OCI-LY3 (cell line): Measurements from ENCODE around the gene AGPAT4.
"Not testable (repeated sequence)": the region's sequence is repeated elsewhere in the genome, so short reads cannot be mapped to it uniquely, and the experiment has no call there.

Source experiments
- H2AFZ ChIP-seq: fragments of 200-600, 300-600 bp; shearing (Covaris generic); 2 replicates; pipeline ENCODE4 v1.6.0; 2014; ENCODE audit warnings: antibody characterized with exemption, low read depth, low read length
- H3K27ac ChIP-seq: fragments of 200-600, 300-600 bp; sonication (generic); 2 replicates; pipeline ENCODE4 v1.5.1; 2014; ENCODE audit warnings: mild to moderate bottlenecking, low read length, moderate library complexity, mixed read lengths
- H3K27me3 ChIP-seq: fragments of 200-600, 300-600 bp; sonication (generic); 2 replicates; pipeline ENCODE4 v1.6.1; 2014; ENCODE audit warnings: low read depth, low read length, mixed read lengths
- H3K36me3 ChIP-seq: fragments of 200-600, 300-600 bp; sonication (generic); replicated peaks from 2 replicates; pipeline ENCODE3; 2014; ENCODE audit warnings: low read depth, low read length, mixed read lengths
- H3K4me1 ChIP-seq: fragments of 300-600, 200-600 bp; sonication (generic); 2 replicates; pipeline ENCODE4 v1.6.1; 2014; ENCODE audit warnings: low read length, mixed read lengths
- H3K4me2 ChIP-seq: fragments of 200-600, 300-600 bp; sonication (generic); 2 replicates; pipeline ENCODE4 v1.6.1; 2014; ENCODE audit warnings: low read length, mixed read lengths
- H3K4me3 ChIP-seq: fragments of 300-600, 200-600 bp; sonication (generic); 2 replicates; pipeline ENCODE4 v1.5.1; 2014; ENCODE audit warnings: antibody characterized with exemption, mild to moderate bottlenecking, low read length, moderate library complexity
- H3K79me2 ChIP-seq: fragments of 300-600, 200-600 bp; shearing (Covaris generic); 2 replicates; pipeline ENCODE4 v1.6.1; 2014; ENCODE audit warnings: mild to moderate bottlenecking, low read length, mixed read lengths
- H3K9ac ChIP-seq: fragments of 300-600, 200-600 bp; shearing (Covaris generic); 2 replicates; pipeline ENCODE4 v1.6.0; 2014; ENCODE audit warnings: mild to moderate bottlenecking, low read length, moderate library complexity
- H3K9me3 ChIP-seq: fragments of 200-600, 300-600 bp; shearing (Covaris generic); 2 replicates; pipeline ENCODE4 v1.6.1; 2014; ENCODE audit warnings: low read length, mixed read lengths; ENCODE audit not compliant: insufficient read depth
- H4K20me1 ChIP-seq: fragments of 200-600, 300-600 bp; sonication (generic); 2 replicates; pipeline ENCODE4 v1.6.1; 2016; ENCODE audit warnings: low read length, mixed read lengths; ENCODE audit not compliant: insufficient read depth
- EZH2phosphoT487 ChIP-seq: fragments of 200-600 bp; shearing (Covaris generic); IDR thresholded peaks from 2 replicates; pipeline ENCODE4 v1.6.1; 2018; ENCODE audit warnings: antibody characterized with exemption, mixed run types, low read depth
- TF ChIP-seq, protein P1 (sequence below): fragments of 200-600, 300-600 bp; sonication (generic); IDR thresholded peaks from 2 replicates; pipeline ENCODE4 v1.5.1; 2014; ENCODE audit warnings: antibody characterized with exemption, low read length, low read depth

AGPAT4 gene

DNA sequence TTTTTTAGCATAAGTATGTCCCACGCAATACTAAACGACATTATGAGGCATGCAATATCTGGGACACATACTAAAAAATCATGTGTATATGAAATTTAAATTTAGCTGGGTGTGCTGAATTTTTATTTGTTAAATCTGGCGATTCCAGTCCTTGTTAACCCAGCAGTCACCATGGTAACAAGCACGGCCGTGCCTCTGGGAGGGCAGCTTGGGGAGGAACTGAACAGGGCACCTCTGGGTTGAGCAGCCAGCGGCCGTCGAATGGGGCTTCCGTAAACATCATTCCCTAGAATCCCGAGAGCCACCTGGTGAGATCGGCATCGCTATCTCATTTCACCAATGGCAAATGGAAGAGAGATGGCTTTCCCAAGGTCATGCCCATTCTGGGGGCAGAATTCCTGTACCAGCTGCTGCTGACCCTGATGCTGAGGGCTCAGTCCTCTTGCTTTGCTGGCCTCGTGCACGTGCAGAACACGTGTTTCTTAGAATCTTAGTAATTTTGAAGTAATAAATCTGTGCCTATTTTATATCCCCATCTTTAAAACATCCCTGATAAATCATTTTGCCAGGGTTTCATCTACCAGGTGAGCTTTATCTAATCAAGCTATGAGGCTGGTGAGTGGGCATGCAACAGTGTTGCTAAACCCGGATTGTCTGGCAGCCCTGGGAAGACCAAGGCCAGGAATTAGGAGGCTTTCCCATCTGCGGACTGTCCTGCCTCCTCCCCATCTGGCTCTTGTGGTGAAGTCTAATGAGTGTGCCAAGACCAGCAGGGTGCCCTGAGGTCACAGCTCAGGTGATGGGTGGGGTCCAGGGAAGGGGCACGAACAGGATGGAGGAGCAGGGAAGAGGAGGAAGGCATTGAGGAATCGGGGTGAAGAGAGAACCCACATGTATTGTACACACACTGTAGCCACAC, 85.1 kb downstream of the AGPAT4 start:
- Histone ChIP-seq H2AFZ (no peak overlapping the region), H3K27ac (no peak overlapping the region), H3K9ac (no peak overlapping the region), H3K4me3 (no peak overlapping the region), H3K36me3 (no peaks in the 10 kb centered on the region), H3K4me2 (no peak overlapping the region), H3K27me3 (no peaks in the 10 kb centered on the region), H3K4me1 (no peaks in the 10 kb centered on the region), H4K20me1 (no peaks in the 10 kb centered on the region), H3K9me3 (no peaks in the 10 kb centered on the region), H3K79me2 (no peaks in the 10 kb centered on the region)
- TF ChIP-seq EZH2phosphoT487, result no peak
- TF ChIP-seq, protein P1, sequence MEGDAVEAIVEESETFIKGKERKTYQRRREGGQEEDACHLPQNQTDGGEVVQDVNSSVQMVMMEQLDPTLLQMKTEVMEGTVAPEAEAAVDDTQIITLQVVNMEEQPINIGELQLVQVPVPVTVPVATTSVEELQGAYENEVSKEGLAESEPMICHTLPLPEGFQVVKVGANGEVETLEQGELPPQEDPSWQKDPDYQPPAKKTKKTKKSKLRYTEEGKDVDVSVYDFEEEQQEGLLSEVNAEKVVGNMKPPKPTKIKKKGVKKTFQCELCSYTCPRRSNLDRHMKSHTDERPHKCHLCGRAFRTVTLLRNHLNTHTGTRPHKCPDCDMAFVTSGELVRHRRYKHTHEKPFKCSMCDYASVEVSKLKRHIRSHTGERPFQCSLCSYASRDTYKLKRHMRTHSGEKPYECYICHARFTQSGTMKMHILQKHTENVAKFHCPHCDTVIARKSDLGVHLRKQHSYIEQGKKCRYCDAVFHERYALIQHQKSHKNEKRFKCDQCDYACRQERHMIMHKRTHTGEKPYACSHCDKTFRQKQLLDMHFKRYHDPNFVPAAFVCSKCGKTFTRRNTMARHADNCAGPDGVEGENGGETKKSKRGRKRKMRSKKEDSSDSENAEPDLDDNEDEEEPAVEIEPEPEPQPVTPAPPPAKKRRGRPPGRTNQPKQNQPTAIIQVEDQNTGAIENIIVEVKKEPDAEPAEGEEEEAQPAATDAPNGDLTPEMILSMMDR, result no peak

DNA sequence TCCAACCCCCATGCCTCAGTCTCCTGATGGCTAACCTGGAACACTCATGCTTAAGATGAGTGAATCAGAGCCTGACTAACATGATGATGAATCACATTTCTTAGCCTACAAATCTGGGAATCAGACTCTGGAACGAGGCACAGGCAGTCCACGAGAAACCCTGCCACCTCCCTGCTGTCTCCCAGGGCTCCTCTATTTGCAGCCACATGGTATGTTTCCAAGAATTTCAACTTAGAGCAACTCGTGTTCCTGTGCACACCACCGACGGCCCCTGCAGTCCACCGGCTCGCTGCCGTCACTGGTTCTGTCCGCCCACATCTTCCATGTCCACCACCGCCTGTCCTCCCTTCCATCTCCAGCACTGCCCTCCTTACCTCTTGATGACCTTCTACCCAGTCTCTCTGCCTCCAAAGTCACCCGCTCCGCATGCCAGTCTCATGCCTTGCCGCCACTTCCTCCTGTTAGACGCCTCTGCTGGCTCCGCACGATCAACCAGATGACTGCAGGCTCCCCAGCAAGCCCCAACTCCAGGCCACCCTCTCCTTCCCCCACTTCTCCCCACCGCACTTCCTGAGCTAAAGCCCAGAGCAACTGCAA, 87.6 kb downstream of the AGPAT4 start:
- Histone ChIP-seq H3K27ac (no peak overlapping the region), H3K4me3 (no peak overlapping the region), H2AFZ (no peak overlapping the region)

DNA sequence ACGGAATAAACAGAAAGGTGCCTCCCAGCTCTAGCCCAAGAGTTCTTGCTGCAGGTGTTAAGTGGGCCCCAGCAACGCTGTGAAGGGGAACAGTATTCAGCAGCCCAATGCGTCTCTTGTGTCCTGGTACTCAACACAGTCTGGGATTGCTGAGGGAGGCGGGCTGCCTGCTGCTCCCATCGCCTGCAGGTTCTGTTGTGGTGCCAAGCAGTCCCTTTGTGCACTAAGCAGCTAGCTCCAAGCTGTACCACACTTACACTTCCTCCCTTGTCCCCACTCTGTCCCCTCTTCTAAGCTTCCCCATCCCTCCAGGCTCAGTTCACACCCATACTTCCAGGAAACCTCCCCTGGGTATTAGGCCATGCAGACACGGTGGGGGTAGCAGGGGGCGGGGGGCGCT, 92.7 kb downstream of the AGPAT4 start:
- TF ChIP-seq, protein P1, result no peak
- TF ChIP-seq EZH2phosphoT487, result no peak
- no peak overlapping the region for H3K4me3 ChIP-seq
- no peak overlapping the region for H3K27ac ChIP-seq
- no peaks in the 10 kb centered on the region for H4K20me1 ChIP-seq
- no peaks in the 10 kb centered on the region for H3K36me3 ChIP-seq
- H2AFZ ChIP-seq, result no peak overlapping the region
- no peak overlapping the region for H3K9ac ChIP-seq
- no peaks in the 10 kb centered on the region for H3K79me2 ChIP-seq
- no peaks in the 10 kb centered on the region for H3K27me3 ChIP-seq
- H3K4me2 ChIP-seq, result no peak overlapping the region
- H3K9me3 ChIP-seq, result no peaks in the 10 kb centered on the region
- no peaks in the 10 kb centered on the region; the same call in 1 of the 2 replicates for H3K4me1 ChIP-seq

More for the DNA sequence above, 87.6 kb downstream of the AGPAT4 start:
- H3K4me2 ChIP-seq, result no peak overlapping the region
- H3K79me2 ChIP-seq, result no peaks in the 10 kb centered on the region
- no peaks in the 10 kb centered on the region for H4K20me1 ChIP-seq
- H3K4me1 ChIP-seq, result no peaks in the 10 kb centered on the region
- H3K27me3 ChIP-seq, result no peaks in the 10 kb centered on the region
- H3K9ac ChIP-seq, result no peak overlapping the region
- TF ChIP-seq EZH2phosphoT487, result no peak
- TF ChIP-seq, protein P1, result no peak
- H3K36me3 ChIP-seq, result no peaks in the 10 kb centered on the region
- no peaks in the 10 kb centered on the region for H3K9me3 ChIP-seq

DNA sequence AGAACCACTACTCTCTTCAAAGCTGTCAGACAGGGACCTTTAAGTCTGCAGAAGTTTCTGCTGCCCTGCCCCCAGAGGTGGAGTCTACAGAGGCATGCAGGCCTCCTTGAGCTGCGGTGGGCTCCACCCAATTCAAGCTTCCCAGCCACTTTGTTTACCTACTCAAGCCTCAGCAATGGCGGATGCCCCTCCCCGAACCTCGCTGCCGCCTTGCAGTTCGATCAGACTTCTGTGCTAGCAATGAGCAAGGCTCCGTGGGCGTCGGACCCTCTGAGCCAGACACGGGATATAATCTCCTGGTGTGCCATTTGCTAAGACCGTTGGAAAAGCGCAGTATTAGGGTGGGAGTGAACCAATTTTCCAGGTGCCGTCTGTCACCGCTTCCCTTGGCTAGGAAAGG, 95.7 kb downstream of the AGPAT4 start:
- H3K27ac ChIP-seq, H3K9me3 ChIP-seq, H3K27me3 ChIP-seq, H3K4me2 ChIP-seq, H2AFZ ChIP-seq, H3K4me1 ChIP-seq, H3K4me3 ChIP-seq, H3K36me3 ChIP-seq, H3K9ac ChIP-seq, H4K20me1 ChIP-seq, H3K79me2 ChIP-seq: not testable (repeated sequence)

DNA sequence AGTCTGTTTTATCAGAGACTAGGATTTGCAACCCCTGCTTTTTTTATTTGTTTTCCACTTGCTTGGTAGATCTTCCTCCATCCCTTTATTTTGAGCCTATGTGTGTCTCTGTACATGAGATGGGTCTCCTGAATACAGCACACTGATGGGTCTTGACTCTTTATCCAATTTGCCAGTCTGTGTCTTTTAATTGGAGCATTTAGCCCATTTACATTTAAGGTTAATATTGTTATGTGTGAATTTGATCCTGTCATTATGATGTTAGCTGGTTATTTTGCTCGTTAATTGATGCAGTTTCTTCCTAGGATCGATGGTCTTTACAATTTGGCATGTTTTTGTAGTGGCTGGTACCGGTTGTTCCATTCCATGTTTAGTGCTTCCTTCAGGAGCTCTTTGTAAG, 97.4 kb downstream of the AGPAT4 start:
- not testable (repeated sequence) for H3K4me3 ChIP-seq, H3K4me2 ChIP-seq, H3K79me2 ChIP-seq, H3K9me3 ChIP-seq, H3K27ac ChIP-seq, H3K4me1 ChIP-seq, H3K27me3 ChIP-seq, H4K20me1 ChIP-seq, H2AFZ ChIP-seq, H3K36me3 ChIP-seq, H3K9ac ChIP-seq

DNA sequence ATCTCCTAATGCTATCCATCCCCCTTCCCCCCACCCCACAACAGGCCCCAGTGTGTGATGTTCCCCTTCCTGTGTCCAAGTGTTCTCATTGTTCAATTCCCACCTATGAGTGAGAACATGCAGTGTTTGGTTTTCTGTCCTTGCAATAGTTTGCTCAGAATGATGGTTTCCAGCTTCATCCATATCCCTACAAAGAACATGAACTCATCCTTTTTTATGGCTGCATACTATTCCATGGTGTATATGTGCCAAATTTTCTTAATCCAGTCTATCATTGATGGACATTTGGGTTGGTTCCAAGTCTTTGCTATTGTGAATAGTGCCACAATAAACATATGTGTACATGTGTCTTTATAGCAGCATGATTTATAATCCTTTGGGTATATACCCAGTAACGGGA, 101.1 kb downstream of the AGPAT4 start:
- H3K79me2 ChIP-seq, result not testable (repeated sequence)

More for the DNA sequence above, 101.1 kb downstream of the AGPAT4 start:
- H3K4me2 ChIP-seq, H3K27me3 ChIP-seq, H3K9me3 ChIP-seq, H3K36me3 ChIP-seq, H4K20me1 ChIP-seq, H2AFZ ChIP-seq, H3K27ac ChIP-seq, H3K9ac ChIP-seq, H3K4me3 ChIP-seq: not testable (repeated sequence)
- peaks cover 31% of the 10 kb centered on the region for H3K4me1 ChIP-seq
